ENCODE results near the gene PLIN3. TPM values are rescaled to one million over a fixed set of nuclear protein-coding genes. Genes with fewer than 3 reads are reported as not detected.
"Not testable (repeated sequence)": the region's sequence is repeated elsewhere in the genome, so short reads cannot be mapped to it uniquely, and the experiment has no call there.

The PLIN3 gene
- total and polyA plus RNA-seq, 4 experiments from 2014 or later = 16.0 to 50.1 (median 24.2) TPM

- Mint-ChIP-seq H3K27me3 (no peaks in the 10 kb centered on the region), H3K4me1 (peaks cover 9 to 27% (median 20%) of the 10 kb centered on the region in 4 donors), H3K9me3 (no peaks in the 10 kb centered on the region), H3K27ac (no peak overlapping the region), H3K4me3 (no peak overlapping the region), H3K36me3 (peaks cover 0 to 7% of the 10 kb centered on the region in 2 donors)
- ChIA-PET POLR2A (ENCODE audit: partially characterized antibody) (interaction anchor here (0.9 kb wide), 1 partner anchor 10 kb away, joined by 3 read pairs; no protein-coding TSS in a partner anchor), CTCF (ENCODE audit: partially characterized antibody) (interaction anchor here (0.8 to 1.6 kb wide), 3 partner anchors 33 to 123 kb away, joined by 3 to 4 read pairs (median 3); no protein-coding TSS in a partner anchor)
- DNase-seq = no peak
- intact Hi-C loops (cut with micrococcal nuclease) = no loop called here
- H3K4me3 ChIP-seq (ENCODE audit: low read length in 2 of 2) = no peak overlapping the region
- H3K4me1 ChIP-seq (ENCODE audit: insufficient read depth, low read length) = peaks cover 27% of the 10 kb centered on the region
- H3K9me3 ChIP-seq (ENCODE audit: control insufficient read depth in 1 of 2, low read length in 2 of 2) = no peaks in the 10 kb centered on the region
- no peaks in the 10 kb centered on the region for H3K27me3 ChIP-seq (ENCODE audit: insufficient read depth, low read length)
- no peak overlapping the region for H3K27ac ChIP-seq (ENCODE audit: low read depth, low read length)
- no peaks in the 10 kb centered on the region for H3K36me3 ChIP-seq (ENCODE audit: insufficient read depth, low read length)
These were observed 39.5 kb upstream of the PLIN3 start for GRCh38 chr19:4906963-4907362.

- Histone ChIP-seq H3K4me1 (ENCODE audit: insufficient read depth, low read length) (peaks cover 10% of the 10 kb centered on the region), H3K4me3 (ENCODE audit: low read length in 2 of 2) (no peak overlapping the region), H3K9me3 (ENCODE audit: control insufficient read depth in 1 of 2, low read length in 2 of 2) (no peaks in the 10 kb centered on the region), H3K27me3 (ENCODE audit: insufficient read depth, low read length) (no peaks in the 10 kb centered on the region), H3K27ac (ENCODE audit: low read depth, low read length) (no peak overlapping the region), H3K36me3 (ENCODE audit: insufficient read depth, low read length) (no peaks in the 10 kb centered on the region)
- ChIA-PET POLR2A (ENCODE audit: partially characterized antibody) (interaction anchor here (0.6 to 1.0 kb wide), 2 partner anchors 12 to 14 kb away, joined by 3 read pairs; no protein-coding TSS in a partner anchor), CTCF (ENCODE audit: partially characterized antibody) (interaction anchor here (1.1 kb wide), 1 partner anchor 95 kb away, joined by 3 read pairs; no protein-coding TSS in a partner anchor)
- Mint-ChIP-seq H3K4me1 (peaks cover 0 to 10% (median 6%) of the 10 kb centered on the region in 4 donors), H3K36me3 (peaks cover 0 to 4% of the 10 kb centered on the region in 2 donors), H3K27me3 (no peaks in the 10 kb centered on the region), H3K9me3 (no peaks in the 10 kb centered on the region), H3K4me3 (no peak overlapping the region), H3K27ac (no peak overlapping the region)
- DNase-seq = no peak
- intact Hi-C loops (cut with micrococcal nuclease) = no loop called here
These were observed 37.0 kb upstream of the PLIN3 start for GRCh38 chr19:4904481-4904880.

- Mint-ChIP-seq H3K27ac (peak within 1 kb of the TSS in 2 of 7 donors; percentile 41 to 57), H3K27me3 (no peaks in the 10 kb centered on the region), H3K36me3 (peaks cover 0 to 3% of the 10 kb centered on the region in 2 donors), H3K4me1 (peaks cover 0 to under 1% (median 0%) of the 10 kb centered on the region in 4 donors), H3K9me3 (no peaks in the 10 kb centered on the region), H3K4me3 (no peak within 1 kb of the TSS)
- H3K27me3 ChIP-seq (ENCODE audit: insufficient read depth, low read length) = no peaks in the 10 kb centered on the region
- H3K27ac ChIP-seq (ENCODE audit: low read depth, low read length) = no peak within 1 kb of the TSS
- no peaks in the 10 kb centered on the region for H3K36me3 ChIP-seq (ENCODE audit: insufficient read depth, low read length)
- intact Hi-C loops (cut with micrococcal nuclease) = no loop called here
- H3K9me3 ChIP-seq (ENCODE audit: control insufficient read depth in 1 of 2, low read length in 2 of 2) = no peaks in the 10 kb centered on the region
- ChIA-PET POLR2A (ENCODE audit: partially characterized antibody) (no interaction called here), CTCF (ENCODE audit: partially characterized antibody) (interaction anchor here (2.0 kb wide), 1 partner anchor 9 kb away, joined by 7 read pairs; no protein-coding TSS in a partner anchor)
- no peak for DNase-seq
- no peaks in the 10 kb centered on the region for H3K4me1 ChIP-seq (ENCODE audit: insufficient read depth, low read length)
- H3K4me3 ChIP-seq (ENCODE audit: low read length in 2 of 2) = no peak within 1 kb of the TSS
These were observed 35.3 kb upstream of the PLIN3 start, which contains the start of gene ARRDC5 for GRCh38 chr19:4902796-4903195. TSS of gene ARRDC5 (minus strand) at chr19:4902896. CDS start at chr19:4902825, 71 bp downstream.

GRCh38 chr19:4900879-4901278 is 33.4 kb upstream of the PLIN3 start:
- intact Hi-C loops (cut with micrococcal nuclease); POLR2A ChIA-PET (ENCODE audit: partially characterized antibody); H3K27me3 ChIP-seq (ENCODE audit: insufficient read depth, low read length); H3K4me3 Mint-ChIP-seq; H3K27ac ChIP-seq (ENCODE audit: low read depth, low read length); CTCF ChIA-PET (ENCODE audit: partially characterized antibody); H3K4me1 Mint-ChIP-seq; H3K27me3 Mint-ChIP-seq; H3K9me3 ChIP-seq (ENCODE audit: control insufficient read depth in 1 of 2, low read length in 2 of 2); H3K27ac Mint-ChIP-seq; H3K4me1 ChIP-seq (ENCODE audit: insufficient read depth, low read length); H3K36me3 Mint-ChIP-seq; H3K4me3 ChIP-seq (ENCODE audit: low read length in 2 of 2); H3K36me3 ChIP-seq (ENCODE audit: insufficient read depth, low read length); DNase-seq; H3K9me3 Mint-ChIP-seq: not testable (repeated sequence)

- no peaks in the 10 kb centered on the region for H3K9me3 Mint-ChIP-seq
These were observed 29.7 kb upstream of the PLIN3 start for GRCh38 chr19:4897146-4897545.

GRCh38 chr19:4896372-4896771 is 28.9 kb upstream of the PLIN3 start:
- no peaks in the 10 kb centered on the region for H3K36me3 Mint-ChIP-seq

More at GRCh38 chr19:4897146-4897545, 29.7 kb upstream of the PLIN3 start:
- no peak overlapping the region for H3K4me3 ChIP-seq (ENCODE audit: low read length in 2 of 2)
- H3K4me1 ChIP-seq (ENCODE audit: insufficient read depth, low read length) = no peaks in the 10 kb centered on the region
- Mint-ChIP-seq H3K36me3 (peaks cover 0 to 1% of the 10 kb centered on the region in 2 donors), H3K27ac (no peak overlapping the region), H3K27me3 (no peaks in the 10 kb centered on the region), H3K4me3 (no peak overlapping the region), H3K4me1 (peaks cover 0 to 2% (median 0%) of the 10 kb centered on the region in 4 donors)
- no peaks in the 10 kb centered on the region for H3K27me3 ChIP-seq (ENCODE audit: insufficient read depth, low read length)
- H3K9me3 ChIP-seq (ENCODE audit: control insufficient read depth in 1 of 2, low read length in 2 of 2) = no peaks in the 10 kb centered on the region
- ChIA-PET POLR2A (ENCODE audit: partially characterized antibody) (no interaction called here), CTCF (ENCODE audit: partially characterized antibody) (no interaction called here)
- intact Hi-C loops (cut with micrococcal nuclease) = no loop called here
- H3K36me3 ChIP-seq (ENCODE audit: insufficient read depth, low read length) = no peaks in the 10 kb centered on the region
- H3K27ac ChIP-seq (ENCODE audit: low read depth, low read length) = no peak overlapping the region
- DNase-seq = no peak

GRCh38 chr19:4892962-4893361 is 25.5 kb upstream of the PLIN3 start:
- H3K27ac ChIP-seq (ENCODE audit: low read depth, low read length); H3K27ac Mint-ChIP-seq; H3K9me3 ChIP-seq (ENCODE audit: control insufficient read depth in 1 of 2, low read length in 2 of 2); H3K4me3 ChIP-seq (ENCODE audit: low read length in 2 of 2); H3K36me3 Mint-ChIP-seq; H3K36me3 ChIP-seq (ENCODE audit: insufficient read depth, low read length); H3K27me3 ChIP-seq (ENCODE audit: insufficient read depth, low read length); H3K9me3 Mint-ChIP-seq; DNase-seq; H3K4me1 ChIP-seq (ENCODE audit: insufficient read depth, low read length); H3K4me3 Mint-ChIP-seq; intact Hi-C loops (cut with micrococcal nuclease); H3K27me3 Mint-ChIP-seq; H3K4me1 Mint-ChIP-seq; CTCF ChIA-PET (ENCODE audit: partially characterized antibody); POLR2A ChIA-PET (ENCODE audit: partially characterized antibody): not testable (repeated sequence)

More at GRCh38 chr19:4896372-4896771, 28.9 kb upstream of the PLIN3 start:
- H3K27ac ChIP-seq (ENCODE audit: low read depth, low read length) = no peak overlapping the region
- H3K4me1 Mint-ChIP-seq = peaks cover 0 to 2% (median 0%) of the 10 kb centered on the region in 4 donors
- no peaks in the 10 kb centered on the region for H3K4me1 ChIP-seq (ENCODE audit: insufficient read depth, low read length)
- no peaks in the 10 kb centered on the region for H3K36me3 ChIP-seq (ENCODE audit: insufficient read depth, low read length)
- H3K27me3 ChIP-seq (ENCODE audit: insufficient read depth, low read length) = no peaks in the 10 kb centered on the region
- no peaks in the 10 kb centered on the region for H3K27me3 Mint-ChIP-seq
- no peaks in the 10 kb centered on the region for H3K9me3 ChIP-seq (ENCODE audit: control insufficient read depth in 1 of 2, low read length in 2 of 2)
- peak overlapping the region in 2 of 7 donors; percentile 9 to 51 for H3K27ac Mint-ChIP-seq
- intact Hi-C loops (cut with micrococcal nuclease) = no loop called here
- ChIA-PET CTCF (ENCODE audit: partially characterized antibody) (no interaction called here), POLR2A (ENCODE audit: partially characterized antibody) (no interaction called here)
- DNase-seq = no peak
- no peak overlapping the region for H3K4me3 ChIP-seq (ENCODE audit: low read length in 2 of 2)
- no peak overlapping the region for H3K4me3 Mint-ChIP-seq
- no peaks in the 10 kb centered on the region for H3K9me3 Mint-ChIP-seq
